NCI-H226 (cell line): Measurements from ENCODE around the gene EHMT2.
A peak's percentile ranks its signal among the peaks of the same experiment; 100 is the strongest.
"Not testable (repeated sequence)": the region's sequence is repeated elsewhere in the genome, so short reads cannot be mapped to it uniquely, and the experiment has no call there.

ENCODE experiments used
- DNase-seq: peaks from one replicate; pipeline ENCODE4 v3.0.0-alpha.2; 2015

The EHMT2 gene

GRCh38 chr6:31869343-31869742 is 28.2 kb downstream of the EHMT2 start:
- DNase-seq, result no peak

DNA sequence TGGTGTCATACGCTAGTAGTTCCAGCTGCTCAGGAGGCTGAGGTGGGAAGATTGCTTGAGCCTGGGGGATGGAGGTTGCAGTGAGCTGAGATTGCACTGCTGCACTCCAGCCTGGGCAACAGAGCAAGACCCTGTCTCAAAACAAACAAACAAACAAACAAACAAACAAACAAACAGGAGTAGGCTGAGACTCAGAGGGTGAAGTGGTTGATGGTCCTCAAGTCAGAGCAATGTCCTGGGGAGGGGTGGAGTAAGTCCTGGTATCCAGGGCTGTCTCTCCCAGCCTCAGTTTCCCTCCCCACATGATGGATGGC is 28.9 kb downstream of the EHMT2 start:
- DNase-seq, result not testable (repeated sequence)

DNA sequence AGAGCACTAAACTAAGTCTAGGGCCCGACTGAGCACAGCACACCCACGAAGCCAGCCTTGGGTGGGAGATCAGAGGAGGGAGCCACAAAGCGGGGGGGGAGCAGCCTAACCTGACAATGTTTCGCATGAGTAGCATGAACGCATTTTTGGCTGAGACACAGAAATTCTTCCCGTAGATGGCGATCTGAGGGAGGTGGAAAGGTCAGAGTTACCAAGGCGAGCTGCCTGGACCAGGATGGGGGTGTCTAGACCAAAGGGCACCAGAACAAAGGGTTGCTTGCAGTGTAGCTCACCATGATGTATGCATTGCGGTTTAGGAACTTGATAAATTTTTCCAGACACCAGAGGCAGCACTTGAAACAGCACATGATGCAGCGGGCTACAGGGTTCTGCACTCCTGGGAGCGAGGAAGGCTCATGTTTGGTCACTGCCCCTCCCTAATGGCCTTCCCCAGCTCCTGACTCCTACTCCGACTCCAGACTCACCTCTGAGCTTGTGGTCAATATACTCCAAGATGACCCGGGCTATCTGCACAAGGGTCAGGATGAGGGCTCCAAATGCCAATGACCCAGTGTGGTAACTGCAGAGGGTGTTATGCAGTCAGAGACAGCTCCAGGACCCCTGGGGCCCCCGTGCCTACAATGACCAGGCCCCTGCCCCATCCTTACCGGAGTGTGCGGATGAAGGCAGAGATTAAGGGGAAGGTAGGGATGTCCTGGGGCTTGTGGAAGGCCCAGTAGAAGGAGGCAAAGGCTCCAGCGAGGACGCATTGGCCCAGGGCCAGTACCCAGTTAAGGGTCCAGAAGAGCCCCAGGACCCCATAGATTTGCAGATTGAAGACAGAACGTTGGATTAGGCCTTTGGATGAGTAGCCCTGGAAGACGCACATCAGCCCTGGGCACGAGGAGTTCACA is 32.0 kb downstream of the EHMT2 start:
- no peak for DNase-seq

DNA sequence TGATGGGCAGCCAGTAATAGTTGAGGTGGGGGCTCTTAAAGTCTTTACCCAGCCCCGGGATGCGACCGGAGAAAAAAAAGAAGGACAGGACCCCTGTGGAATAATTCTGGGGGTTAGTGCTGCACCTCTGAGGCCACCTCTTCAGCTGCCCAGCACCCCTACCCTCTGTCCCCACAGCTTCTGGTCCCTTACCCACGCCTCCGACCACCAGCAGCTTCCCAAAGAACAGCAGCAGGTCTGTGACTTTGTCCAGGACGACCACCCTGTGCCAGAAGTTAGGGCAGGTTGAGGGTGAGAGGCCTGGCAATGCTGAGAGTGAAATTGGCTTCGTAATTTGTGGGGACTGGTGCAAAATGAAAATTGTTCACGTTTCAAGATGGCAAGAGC is 32.7 kb downstream of the EHMT2 start:
- DNase-seq, result no peak

DNA sequence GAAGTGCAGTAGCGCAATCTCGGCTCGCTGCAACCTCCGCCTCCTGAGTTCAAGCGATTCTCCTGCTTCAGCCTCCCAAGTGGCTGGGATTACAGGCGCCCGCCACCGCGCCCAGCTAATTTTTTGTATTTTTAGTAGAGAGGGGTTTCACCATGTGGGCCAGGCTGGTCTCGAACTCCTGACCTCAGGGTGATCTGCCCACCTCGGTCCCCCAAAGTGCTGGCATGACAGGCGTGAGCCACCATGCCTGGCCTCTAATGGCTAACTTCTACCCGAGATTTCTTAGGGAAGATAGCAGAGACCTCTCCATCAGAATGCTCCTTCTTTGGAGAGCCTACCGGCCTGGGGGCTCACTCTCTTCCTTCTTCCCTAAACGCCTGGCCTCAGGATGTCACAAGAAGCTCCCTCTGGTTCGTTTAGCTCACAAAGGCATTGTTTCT is 33.4 kb downstream of the EHMT2 start:
- not testable (repeated sequence) for DNase-seq

- peak; percentile 100 for DNase-seq
These were observed 34.9 kb downstream of the EHMT2 start, which contains the start of gene NEU1 for GRCh38 chr6:31862344-31863235. Gene NEU1 (minus strand): TSS chr6:31862821. CDS start chr6:31862776, 45 bp downstream.

- no peak for DNase-seq
These were observed 35.6 kb downstream of the EHMT2 start for GRCh38 chr6:31861919-31862343.

DNA sequence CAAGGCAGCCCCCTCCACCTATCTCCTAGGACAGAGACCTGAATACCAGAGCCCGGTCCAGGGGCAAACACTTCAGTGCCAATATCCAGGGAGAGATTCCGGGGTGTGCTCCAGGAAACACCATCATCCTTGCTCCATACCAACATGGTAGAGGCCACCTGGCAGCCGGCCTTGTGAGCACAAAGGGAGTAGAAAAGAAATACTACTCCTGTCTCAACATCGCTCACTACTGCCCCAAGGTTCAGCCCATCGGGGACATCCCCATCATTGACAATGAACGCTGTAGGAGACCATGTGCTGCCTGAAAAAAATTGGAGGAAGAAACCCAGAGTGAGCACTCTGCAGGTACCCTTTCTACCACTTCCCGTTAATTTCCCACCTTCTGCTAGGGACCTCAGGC is 36.3 kb downstream of the EHMT2 start:
- no peak for DNase-seq

DNA sequence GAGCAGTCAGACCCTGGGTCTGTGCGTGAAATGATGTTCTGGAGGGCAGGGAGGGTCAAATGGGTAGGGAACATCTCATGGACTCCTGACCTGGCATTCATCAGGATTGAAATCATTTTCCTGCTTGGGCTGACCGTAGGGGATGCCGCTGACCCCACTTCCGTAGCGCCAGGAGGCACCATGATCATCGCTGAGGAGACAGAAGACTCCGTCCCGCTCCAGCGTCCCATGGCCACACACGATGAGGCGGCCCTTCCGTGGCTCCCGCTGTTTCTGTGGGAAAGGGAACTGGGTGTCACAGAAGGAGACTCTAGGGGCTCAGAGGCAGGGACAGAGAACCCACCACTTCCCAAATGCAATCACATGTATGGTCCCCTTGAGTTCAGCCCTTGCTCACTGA is 37.1 kb downstream of the EHMT2 start:
- DNase-seq, result no peak

DNA sequence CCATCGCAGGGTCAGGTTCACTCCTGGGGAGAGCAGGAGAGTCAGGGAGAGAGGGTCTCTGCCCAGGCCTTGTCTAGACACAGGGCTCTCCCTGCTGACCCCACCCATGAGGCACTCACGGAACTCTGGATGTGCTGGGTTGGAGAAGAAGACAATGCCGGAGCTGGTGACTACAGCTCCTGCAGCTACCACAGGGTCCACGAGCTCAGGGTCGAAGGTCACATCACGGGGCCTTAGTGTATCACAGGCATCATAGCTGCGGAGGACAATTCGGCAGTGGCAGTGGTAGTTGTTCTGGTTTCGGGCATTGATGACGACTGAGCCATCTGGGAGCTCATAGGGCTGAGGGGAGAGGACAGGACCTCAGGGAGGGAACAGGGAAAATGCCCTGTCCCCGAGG is 37.6 kb downstream of the EHMT2 start:
- no peak for DNase-seq

- DNase-seq, result no peak
These were observed 38.8 kb downstream of the EHMT2 start for GRCh38 chr6:31858707-31859106.

DNA sequence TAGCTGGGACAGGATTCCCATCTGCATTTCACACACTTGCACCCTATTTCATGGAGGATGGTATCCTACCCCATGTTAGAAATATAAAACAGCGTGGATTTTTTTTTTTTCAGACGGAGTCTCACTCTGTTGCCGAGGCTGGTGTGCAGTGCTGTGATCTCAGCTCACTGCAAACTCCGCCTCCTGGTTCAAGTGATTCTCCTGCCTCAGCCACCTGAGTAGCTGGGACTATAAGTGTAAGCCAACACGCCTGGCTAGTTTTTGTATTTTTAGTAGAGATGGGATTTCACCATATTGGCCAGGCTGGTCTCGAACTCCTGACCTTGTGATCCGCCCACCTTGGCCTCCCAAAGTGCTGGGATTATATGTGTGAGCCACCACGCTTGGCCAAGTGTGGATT is 39.7 kb downstream of the EHMT2 start:
- DNase-seq, result not testable (repeated sequence)

GRCh38 chr6:31851980-31852718 is 45.3 kb downstream of the EHMT2 start:
- not testable (repeated sequence) for DNase-seq

GRCh38 chr6:31851485-31851832 is 46.0 kb downstream of the EHMT2 start:
- DNase-seq, result no peak

- DNase-seq, result no peak
These were observed 46.6 kb downstream of the EHMT2 start for GRCh38 chr6:31850765-31851484.

GRCh38 chr6:31847276-31847978 is 50.1 kb downstream of the EHMT2 start:
- DNase-seq, result no peak

DNA sequence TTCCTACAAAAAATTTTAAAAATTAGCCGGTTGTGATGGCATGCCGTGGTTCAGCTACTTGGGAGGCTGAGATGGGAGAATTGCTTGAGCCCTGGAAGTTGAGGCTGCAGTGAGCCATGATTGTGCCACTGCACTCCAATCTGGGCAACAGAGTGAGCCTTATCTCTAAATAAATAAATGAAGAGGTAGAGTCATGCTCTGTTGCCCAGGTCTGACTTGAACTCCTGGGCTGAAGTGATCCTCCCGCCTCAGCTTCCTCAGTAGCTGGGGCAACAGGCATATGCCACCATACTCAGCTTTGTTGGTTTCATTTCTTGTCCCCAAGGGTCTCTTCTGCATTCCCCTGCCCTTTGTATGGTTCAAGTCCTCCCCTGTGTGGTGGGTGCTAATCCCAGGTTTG is 53.0 kb downstream of the EHMT2 start:
- no peak for DNase-seq

- DNase-seq, result no peak
These were observed 55.4 kb downstream of the EHMT2 start for GRCh38 chr6:31842053-31842452.

- DNase-seq, result not testable (repeated sequence)
These were observed 57.7 kb downstream of the EHMT2 start for GRCh38 chr6:31839779-31840126.

GRCh38 chr6:31838968-31839367 is 58.5 kb downstream of the EHMT2 start:
- DNase-seq, result no peak

GRCh38 chr6:31838114-31838553 is 59.4 kb downstream of the EHMT2 start:
- not testable (repeated sequence) for DNase-seq
